GM21360 (cell line): ENCODE measurements around the gene PTPN1.

Experiments used
- ATAC-seq: cut with Tn5 transposase; IDR thresholded peaks from one replicate; pipeline ENCODE4 v1.9.1; 2021; ENCODE audit warnings: mild to moderate bottlenecking, moderate library complexity; ENCODE audit not compliant: unreplicated experiment

The PTPN1 gene

GRCh38 chr20:50628853-50629669, 118.9 kb downstream of the PTPN1 start:
- ATAC-seq, result no peak

GRCh38 chr20:50629670-50630045, 119.5 kb downstream of the PTPN1 start:
- no peak for ATAC-seq

GRCh38 chr20:50630578-50631263, 120.5 kb downstream of the PTPN1 start:
- no peak for ATAC-seq

- no peak for ATAC-seq
Measured at GRCh38 chr20:50632236-50632635, 122.1 kb downstream of the PTPN1 start.

GRCh38 chr20:50632701-50633100, 122.5 kb downstream of the PTPN1 start:
- no peak for ATAC-seq

GRCh38 chr20:50633361-50633760, 123.2 kb downstream of the PTPN1 start:
- no peak for ATAC-seq

GRCh38 chr20:50634191-50634590, 124.0 kb downstream of the PTPN1 start:
- no peak for ATAC-seq
